Effector memory CD4-positive, alpha-beta T cell (primary cell): ENCODE data around the gene WLS.

Experiments used
- DNase-seq, 3 donors: peaks; one replicate each; pipeline ENCODE4 v3.0.0-alpha.2; 2020
- H3K27ac ChIP-seq: 2 replicates; pipeline ENCODE4 v1.7.0; 2013; ENCODE audit warnings: mild to moderate bottlenecking, low read length, moderate library complexity; ENCODE audit not compliant: insufficient read depth, poor library complexity, severe bottlenecking
- H3K27me3 ChIP-seq: replicated peaks from 2 replicates; pipeline ENCODE4 v1.7.0; 2013; ENCODE audit warnings: mild to moderate bottlenecking, low read length; ENCODE audit not compliant: insufficient read depth, control insufficient read depth, poor library complexity, severe bottlenecking
- H3K36me3 ChIP-seq: 2 replicates; pipeline ENCODE4 v1.7.0; 2013; ENCODE audit warnings: mild to moderate bottlenecking, low read length, moderate library complexity; ENCODE audit not compliant: control insufficient read depth, insufficient read depth
- H3K4me1 ChIP-seq: 2 replicates; pipeline ENCODE4 v1.7.0; 2013; ENCODE audit warnings: low read length, mild to moderate bottlenecking; ENCODE audit not compliant: control insufficient read depth, insufficient read depth, poor library complexity, severe bottlenecking
- H3K4me3 ChIP-seq: 2 replicates; pipeline ENCODE4 v1.7.0; 2013; ENCODE audit warnings: low read length, low read depth, mild to moderate bottlenecking; ENCODE audit not compliant: insufficient read depth, poor library complexity, severe bottlenecking
- H3K9me3 ChIP-seq: 2 replicates; pipeline ENCODE4 v1.7.0; 2013; ENCODE audit warnings: mild to moderate bottlenecking, low read length, moderate library complexity; ENCODE audit not compliant: control insufficient read depth

WLS gene

DNA sequence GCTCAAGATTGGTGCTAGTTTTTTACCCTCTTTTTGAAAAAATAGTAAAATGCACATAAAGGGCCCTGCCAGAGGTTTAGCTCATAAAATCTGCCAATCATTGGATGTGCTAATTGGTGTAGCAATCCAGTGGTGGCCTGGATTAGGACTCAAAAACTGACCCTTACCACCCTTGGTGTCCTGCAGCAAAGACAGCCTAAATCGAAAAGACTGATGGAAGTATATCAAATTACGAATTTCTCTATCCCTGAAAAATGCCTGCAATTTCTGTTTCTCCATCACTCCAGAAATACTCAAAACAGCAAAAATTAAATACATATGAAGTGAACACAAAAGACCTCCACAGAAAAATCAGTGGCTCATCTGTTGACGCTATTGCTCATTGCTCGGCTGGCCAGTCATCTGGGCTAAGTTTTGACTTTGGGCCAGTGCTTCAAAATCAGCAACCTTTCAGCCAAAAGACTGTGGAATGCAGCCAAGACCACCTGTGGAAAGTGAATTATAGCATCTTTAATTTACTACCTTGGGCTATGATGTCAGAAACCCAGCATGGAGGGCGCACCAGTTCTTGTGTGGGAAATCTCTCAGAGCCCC is 30.0 kb downstream of the WLS start:
- no peak overlapping the region for H3K4me3 ChIP-seq
- DNase-seq, result no peak
- H3K36me3 ChIP-seq, result no peaks in the 10 kb centered on the region
- H3K4me1 ChIP-seq, result no peaks in the 10 kb centered on the region
- H3K27ac ChIP-seq, result no peak overlapping the region
- no peaks in the 10 kb centered on the region for H3K9me3 ChIP-seq
- H3K27me3 ChIP-seq, result no peaks in the 10 kb centered on the region

DNA sequence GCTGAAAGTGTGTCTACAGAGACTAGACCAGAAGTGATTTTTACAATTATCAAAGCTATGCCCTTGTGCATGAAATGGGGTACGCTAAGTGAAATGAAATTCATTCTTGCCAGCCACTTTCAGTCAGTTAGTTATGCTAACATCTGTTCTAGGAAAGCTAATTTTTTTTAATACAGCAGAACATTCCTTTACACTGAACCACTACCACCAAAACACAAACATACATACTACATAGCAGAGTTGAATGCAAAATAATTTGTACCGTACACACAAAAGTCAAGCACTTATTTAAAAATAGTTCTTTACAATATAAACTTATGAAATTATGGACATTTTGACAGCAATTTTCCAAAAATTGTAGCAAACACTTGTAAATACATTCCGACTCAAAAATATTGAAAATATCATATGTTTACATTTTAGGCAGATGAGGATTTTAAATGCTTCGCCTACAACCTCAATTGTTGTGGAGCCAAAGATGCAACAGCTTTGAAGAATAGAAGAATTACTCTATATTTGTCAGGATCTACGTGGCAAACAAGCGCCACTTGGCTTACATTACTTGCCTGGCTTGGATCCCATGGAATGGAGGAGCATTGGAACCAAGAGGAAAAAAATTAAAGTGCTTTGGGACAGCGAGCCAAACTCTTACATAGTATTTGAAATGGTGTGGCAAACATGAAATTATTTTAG is 30.6 kb downstream of the WLS start:
- DNase-seq, result no peak
- Histone ChIP-seq H3K4me3 (no peak overlapping the region), H3K36me3 (no peaks in the 10 kb centered on the region), H3K4me1 (no peaks in the 10 kb centered on the region), H3K27ac (no peak overlapping the region), H3K9me3 (no peaks in the 10 kb centered on the region), H3K27me3 (no peaks in the 10 kb centered on the region)

DNA sequence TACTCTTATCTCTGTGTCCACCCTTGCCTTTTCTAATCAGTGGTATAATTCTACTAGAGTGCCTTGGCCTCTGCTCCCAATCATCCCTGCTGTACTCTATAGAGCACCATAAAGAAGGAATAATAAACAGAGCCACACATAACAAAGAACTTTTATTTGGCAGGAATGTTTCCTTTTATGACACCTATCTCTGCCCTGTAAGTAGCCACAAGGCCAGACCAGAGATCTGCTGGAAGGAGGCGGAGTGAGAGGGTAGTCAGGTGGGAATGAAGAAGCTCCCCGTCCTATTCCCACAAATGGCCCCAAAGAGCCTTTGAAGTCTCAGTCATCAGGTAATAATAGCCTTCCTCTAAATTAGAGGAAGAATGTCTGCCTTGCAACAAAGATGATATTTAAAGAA is 32.7 kb downstream of the WLS start:
- H3K4me1 ChIP-seq, result no peaks in the 10 kb centered on the region

GRCh38 chr1:68198752-68199151 is 33.6 kb downstream of the WLS start:
- DNase-seq, result no peak
- Histone ChIP-seq H3K4me3 (no peak overlapping the region), H3K27me3 (no peaks in the 10 kb centered on the region), H3K4me1 (no peaks in the 10 kb centered on the region), H3K36me3 (no peaks in the 10 kb centered on the region), H3K27ac (no peak overlapping the region), H3K9me3 (no peaks in the 10 kb centered on the region)

More for the DNA sequence above, 32.7 kb downstream of the WLS start:
- H3K4me3 ChIP-seq, result no peak overlapping the region
- no peaks in the 10 kb centered on the region for H3K9me3 ChIP-seq
- H3K36me3 ChIP-seq, result no peaks in the 10 kb centered on the region
- no peak overlapping the region for H3K27ac ChIP-seq
- no peak for DNase-seq
- no peaks in the 10 kb centered on the region for H3K27me3 ChIP-seq

GRCh38 chr1:68197891-68198290 is 34.4 kb downstream of the WLS start:
- H3K27me3 ChIP-seq, result no peaks in the 10 kb centered on the region
- no peak overlapping the region for H3K27ac ChIP-seq
- H3K9me3 ChIP-seq, result no peaks in the 10 kb centered on the region
- no peak overlapping the region for H3K4me3 ChIP-seq
- H3K4me1 ChIP-seq, result no peaks in the 10 kb centered on the region
- no peaks in the 10 kb centered on the region for H3K36me3 ChIP-seq
- DNase-seq, result no peak

- Histone ChIP-seq H3K27me3 (no peaks in the 10 kb centered on the region), H3K27ac (no peak overlapping the region), H3K4me1 (no peaks in the 10 kb centered on the region), H3K36me3 (no peaks in the 10 kb centered on the region), H3K4me3 (no peak overlapping the region), H3K9me3 (no peaks in the 10 kb centered on the region)
- no peak for DNase-seq
Observed at GRCh38 chr1:68197461-68197860, 34.9 kb downstream of the WLS start.

GRCh38 chr1:68196676-68197075 is 35.6 kb downstream of the WLS start:
- H3K36me3 ChIP-seq, result no peaks in the 10 kb centered on the region
- no peaks in the 10 kb centered on the region for H3K9me3 ChIP-seq
- no peaks in the 10 kb centered on the region for H3K4me1 ChIP-seq
- no peak overlapping the region for H3K4me3 ChIP-seq
- no peak for DNase-seq
- H3K27me3 ChIP-seq, result no peaks in the 10 kb centered on the region
- no peak overlapping the region for H3K27ac ChIP-seq

DNA sequence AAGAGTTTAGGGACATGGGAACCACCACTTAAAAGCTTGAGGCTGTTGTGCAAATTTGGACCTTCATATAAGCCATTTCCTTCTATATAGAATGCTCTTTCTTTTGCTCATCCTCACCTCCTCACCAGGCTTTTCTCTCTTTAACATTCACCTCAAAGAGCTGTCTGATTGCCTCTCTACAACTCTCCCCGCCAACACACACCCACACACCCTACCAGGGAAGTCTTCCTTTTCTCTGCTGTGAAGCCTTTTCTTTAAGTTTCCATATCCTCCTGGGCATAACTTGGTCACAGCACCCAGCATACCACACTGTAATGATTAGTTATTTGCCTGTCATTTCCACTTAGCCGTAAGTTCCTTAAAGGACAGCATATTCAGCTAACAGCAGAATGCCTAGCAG is 40.6 kb downstream of the WLS start:
- H3K4me3 ChIP-seq, result no peak overlapping the region
- H3K27ac ChIP-seq, result no peak overlapping the region
- no peaks in the 10 kb centered on the region for H3K27me3 ChIP-seq
- no peak for DNase-seq
- H3K9me3 ChIP-seq, result no peaks in the 10 kb centered on the region
- no peaks in the 10 kb centered on the region for H3K36me3 ChIP-seq
- no peaks in the 10 kb centered on the region for H3K4me1 ChIP-seq

DNA sequence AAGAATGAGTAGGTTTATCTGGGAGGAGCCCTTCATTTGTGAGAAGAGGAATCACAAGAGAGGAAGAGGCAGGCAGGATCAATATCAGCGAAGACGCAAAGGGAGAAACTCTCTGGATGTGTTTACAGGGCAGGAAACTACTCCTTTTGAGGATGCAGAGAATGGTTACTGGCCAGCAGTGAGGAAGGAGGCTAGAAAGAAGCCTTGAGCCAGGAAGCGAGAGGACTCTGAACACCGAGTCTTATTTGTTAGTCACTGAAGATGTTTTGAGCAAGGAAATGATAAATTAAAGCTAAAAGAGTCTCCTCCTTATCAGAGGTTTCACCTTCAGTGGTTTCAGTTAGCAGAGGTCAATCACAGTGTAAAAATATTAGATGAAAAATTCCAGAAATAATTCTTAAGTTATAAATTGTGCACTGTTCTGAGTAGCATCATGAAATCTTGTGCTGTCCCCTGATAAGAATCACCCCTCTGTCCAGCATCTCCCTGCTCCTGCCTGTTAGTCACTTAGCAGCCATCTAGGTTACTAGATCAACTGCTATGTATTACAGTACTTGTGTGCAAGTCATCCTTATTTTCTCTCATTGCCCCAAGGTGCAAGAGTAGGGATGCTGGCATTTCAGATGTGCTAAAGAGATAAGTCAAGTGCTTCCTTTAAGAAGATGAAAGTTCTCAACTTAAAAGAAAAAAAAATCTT is 43.5 kb downstream of the WLS start:
- Histone ChIP-seq H3K27ac (no peak overlapping the region), H3K4me3 (no peak overlapping the region), H3K27me3 (no peaks in the 10 kb centered on the region), H3K36me3 (no peaks in the 10 kb centered on the region), H3K4me1 (no peaks in the 10 kb centered on the region), H3K9me3 (no peaks in the 10 kb centered on the region)
- no peak for DNase-seq

GRCh38 chr1:68188060-68188538 is 44.2 kb downstream of the WLS start:
- H3K4me3 ChIP-seq, result no peak overlapping the region
- H3K36me3 ChIP-seq, result no peaks in the 10 kb centered on the region

More at GRCh38 chr1:68188060-68188538, 44.2 kb downstream of the WLS start:
- no peak for DNase-seq
- Histone ChIP-seq H3K4me1 (no peaks in the 10 kb centered on the region), H3K9me3 (no peaks in the 10 kb centered on the region), H3K27ac (no peak overlapping the region), H3K27me3 (no peaks in the 10 kb centered on the region)
